GM21528 (cell line): ENCODE results near the gene LRIG1.

Experiments used
- ATAC-seq: cut with Tn5 transposase; IDR thresholded peaks from one replicate; pipeline ENCODE4 v1.9.1; 2021; ENCODE audit warnings: mild to moderate bottlenecking, moderate library complexity; ENCODE audit not compliant: unreplicated experiment, low FRiP score

Gene LRIG1

DNA sequence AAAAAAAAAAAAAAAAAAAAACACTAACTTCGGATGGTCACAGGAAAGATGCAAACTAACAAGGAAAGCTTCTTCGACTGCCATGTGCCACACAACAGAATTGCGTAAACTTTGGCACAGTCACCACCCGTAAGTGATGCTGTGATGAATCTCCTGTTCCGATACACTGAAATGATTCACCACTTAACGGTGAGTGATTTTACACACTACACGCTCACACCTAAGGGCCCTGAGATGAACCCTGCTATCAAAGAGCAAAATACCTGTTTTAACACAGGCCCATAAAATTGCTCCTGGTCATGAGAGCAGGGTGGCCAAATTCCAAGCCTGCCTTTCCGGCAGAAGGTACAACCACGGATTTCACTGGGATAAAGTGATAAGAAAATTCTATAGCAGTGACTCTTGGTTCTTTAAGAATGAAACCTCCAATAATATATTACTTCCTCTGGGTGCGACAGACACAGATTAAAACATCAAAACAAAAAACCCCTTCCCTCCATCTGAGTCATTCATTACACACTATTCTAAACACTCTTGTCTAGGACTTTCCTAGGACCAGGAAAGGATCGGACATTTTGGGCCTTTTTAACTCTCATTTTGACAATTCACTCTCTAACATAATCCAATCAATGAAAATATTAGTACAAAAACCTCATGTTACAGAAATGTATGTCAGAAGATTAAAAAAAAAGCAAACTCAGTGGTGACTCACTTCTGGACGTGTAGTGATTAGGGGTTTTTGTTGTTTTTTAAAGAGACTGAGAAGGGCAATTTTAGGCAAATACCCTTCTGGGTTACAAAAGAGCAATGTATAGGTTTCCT, 28.3 kb downstream of the LRIG1 start:
- ATAC-seq = peak; percentile 68

DNA sequence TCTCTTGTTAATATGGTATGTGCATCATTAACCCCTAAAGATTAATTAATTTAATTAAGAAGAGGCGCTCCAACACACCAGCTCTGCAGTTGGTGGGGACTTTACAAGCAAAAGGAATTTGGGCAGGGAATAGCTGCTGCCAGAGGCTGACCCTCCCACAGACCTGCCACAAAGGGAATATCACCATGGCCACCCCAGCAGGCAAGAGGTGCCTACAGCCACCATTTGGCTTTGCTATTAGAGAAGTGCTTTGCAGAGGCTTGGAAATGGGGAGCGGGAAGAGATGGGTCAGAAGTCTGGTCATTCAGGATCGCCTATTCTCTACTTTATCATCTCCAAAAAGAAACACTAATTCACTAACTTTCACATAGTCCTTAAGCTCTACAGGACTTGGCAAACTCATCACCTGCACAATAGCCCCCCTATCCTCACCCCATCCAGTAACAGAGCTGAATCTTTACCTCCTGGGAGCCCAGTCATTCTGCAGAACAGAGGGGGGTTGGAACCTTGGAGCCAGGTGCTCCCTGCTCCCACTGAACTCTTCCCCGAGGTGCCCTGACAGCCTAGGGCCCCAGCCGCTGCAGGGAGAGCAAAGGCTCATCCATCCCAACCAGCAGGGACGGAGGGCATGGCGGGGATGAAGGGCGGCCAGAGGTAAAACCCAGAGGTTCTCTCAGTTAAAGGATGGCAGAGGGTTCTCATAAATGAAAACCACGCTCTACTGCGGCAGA, 29.7 kb downstream of the LRIG1 start:
- ATAC-seq = no peak

DNA sequence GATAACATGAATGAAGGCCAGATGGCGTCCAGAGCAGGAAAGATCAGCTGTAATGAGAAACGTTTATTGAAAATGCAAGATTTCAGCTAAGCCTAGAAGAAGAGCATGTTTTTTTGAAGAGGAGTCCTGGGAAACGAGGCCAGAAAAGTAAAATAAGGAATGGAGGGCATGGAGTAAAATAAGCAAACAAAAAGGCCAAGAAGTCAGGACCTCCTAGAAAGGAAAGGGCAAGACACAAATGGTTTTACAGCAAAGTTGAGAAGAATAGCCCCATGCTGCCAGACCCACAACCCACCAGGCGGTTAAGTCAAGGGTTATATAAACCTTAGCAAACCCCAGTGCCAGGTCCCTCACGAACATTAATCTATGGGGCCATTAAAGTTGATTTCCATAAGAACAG, 30.5 kb downstream of the LRIG1 start:
- no peak for ATAC-seq

DNA sequence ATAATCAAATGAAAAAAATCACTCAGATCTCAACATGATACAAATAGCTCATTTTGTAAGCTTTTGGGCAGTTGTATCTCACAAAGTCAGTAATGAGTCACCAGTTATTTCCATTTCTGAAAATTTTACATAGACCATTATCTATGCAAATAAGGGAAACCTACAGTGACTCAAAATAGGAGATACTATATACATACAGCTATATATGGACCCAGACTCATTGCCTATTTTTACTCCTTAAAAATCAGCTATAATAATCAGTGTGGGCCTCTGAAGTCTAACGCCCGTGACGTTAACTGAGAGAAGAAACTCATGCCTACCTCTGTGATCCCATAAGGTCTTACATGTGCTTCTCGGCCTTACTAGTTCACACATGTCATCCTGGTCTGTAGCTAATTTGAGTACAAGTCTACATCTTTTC, 31.6 kb downstream of the LRIG1 start:
- ATAC-seq = peak; percentile 59

GRCh38 chr3:66467996-66468735, 32.7 kb downstream of the LRIG1 start:
- ATAC-seq = no peak

DNA sequence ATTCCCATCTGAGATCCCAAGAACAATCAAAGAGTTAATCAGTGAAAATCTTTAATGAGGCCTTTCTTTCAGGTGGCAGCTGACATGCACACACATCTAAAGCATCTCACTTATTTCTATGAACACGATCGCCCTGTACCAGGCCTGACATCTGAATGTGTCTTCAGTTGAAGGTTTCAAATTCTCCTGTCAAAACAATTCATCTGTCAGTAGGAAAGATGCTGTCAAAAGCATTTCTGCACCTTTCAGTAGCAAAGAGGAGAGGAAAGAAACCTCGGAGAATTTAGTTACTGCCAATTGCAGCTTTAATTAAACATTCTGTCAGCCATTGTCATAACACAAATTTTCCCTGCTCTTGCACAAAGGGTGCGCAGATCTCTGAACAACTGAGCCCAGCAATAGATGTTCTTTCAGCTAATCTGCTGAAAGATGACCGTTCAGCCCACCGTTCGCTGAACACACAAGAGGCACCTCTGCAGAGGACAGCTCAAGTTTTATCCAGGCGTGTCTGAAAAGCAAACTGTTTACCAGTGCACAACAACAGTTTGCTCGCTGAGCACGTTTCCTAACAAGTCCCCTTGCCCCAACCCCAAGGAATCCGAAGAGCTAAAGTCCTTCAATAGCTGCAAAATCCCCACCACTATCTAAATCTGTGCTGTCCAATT, 34.1 kb downstream of the LRIG1 start:
- no peak for ATAC-seq

- ATAC-seq = no peak
Observed at GRCh38 chr3:66465587-66465986, 35.2 kb downstream of the LRIG1 start.

GRCh38 chr3:66465034-66465433, 35.8 kb downstream of the LRIG1 start:
- ATAC-seq = no peak

- ATAC-seq = no peak
Observed at GRCh38 chr3:66464512-66464894, 36.3 kb downstream of the LRIG1 start.

DNA sequence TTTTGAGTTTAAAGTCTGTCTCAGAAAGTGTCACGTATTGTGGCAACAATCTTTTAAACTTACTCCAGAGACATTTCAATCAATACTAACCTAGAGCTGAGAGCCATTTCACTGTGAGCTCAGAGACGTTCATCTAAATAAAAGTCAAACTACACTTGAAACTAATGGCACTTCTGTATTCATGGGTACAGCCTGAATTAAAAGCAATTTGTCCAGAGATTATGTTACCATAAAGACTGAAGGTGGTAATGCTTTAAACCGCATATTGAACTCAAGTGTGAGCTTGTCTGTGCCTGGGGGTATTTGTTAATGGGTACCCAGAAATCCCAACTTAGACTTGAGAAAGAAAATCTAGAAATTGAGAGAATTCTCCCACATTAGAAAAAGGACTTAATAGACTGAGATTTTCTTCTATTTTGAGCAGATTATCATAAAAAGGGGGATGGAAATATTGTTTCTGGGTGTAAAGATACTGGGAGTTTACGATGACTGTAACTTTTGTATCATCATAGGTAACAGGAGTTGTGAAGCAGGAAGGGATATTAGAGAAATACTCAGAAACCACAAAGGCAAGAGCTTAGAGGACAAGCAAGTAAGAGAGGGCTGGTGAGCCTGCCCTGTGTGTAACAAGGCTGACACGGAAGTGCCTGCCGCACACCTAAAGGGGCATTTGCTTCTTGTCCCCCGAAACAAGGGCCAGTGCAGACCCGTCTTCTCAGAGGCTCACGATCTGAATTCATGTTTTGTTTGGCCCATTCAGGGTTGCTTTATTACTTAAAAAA, 36.9 kb downstream of the LRIG1 start:
- no peak for ATAC-seq

DNA sequence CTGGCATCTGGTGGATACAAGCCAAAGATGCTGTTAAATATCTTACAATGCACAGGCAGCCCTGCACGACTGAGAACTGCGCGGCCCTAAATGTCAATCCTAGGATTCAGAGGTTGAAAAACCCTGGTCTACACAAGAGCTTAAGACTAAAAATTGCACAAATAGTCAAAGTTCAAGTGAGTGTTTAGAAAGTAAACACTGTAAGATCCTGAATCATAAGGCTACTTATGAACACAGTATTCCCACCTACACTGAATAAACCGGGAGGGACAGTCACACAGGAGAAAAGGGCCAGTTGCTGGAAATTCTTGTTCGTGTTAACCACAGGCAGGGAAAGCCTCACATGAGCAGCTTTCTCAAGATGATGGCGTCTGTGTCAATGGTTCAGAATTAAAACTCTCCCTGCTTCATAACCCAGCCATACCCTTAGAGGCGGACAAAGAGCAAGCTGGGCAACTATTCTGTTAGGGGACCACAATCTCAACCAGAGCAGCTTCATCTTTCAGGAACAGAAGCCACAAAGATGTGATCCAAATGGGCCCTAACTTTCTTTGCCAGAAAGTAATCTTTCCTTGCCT, 37.7 kb downstream of the LRIG1 start:
- ATAC-seq = no peak

DNA sequence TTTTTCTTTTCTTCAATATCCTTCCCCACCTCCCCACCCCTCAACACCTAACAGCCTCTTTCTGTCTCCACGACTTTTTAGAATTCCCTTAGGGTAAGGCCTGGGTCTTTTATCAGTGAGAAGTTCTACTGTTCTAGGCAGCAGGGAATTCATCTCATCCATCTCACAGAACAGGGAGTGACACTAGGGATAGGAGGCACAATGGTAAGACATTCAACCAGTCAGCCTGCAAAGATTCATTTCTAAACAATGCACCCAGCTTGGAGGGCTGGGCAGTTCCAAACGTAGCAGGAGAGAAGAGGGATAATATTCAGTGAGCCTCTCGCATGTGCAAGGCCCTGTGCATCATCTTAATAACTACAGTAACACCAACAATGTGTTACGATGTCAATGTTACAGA, 43.6 kb downstream of the LRIG1 start:
- ATAC-seq = no peak

DNA sequence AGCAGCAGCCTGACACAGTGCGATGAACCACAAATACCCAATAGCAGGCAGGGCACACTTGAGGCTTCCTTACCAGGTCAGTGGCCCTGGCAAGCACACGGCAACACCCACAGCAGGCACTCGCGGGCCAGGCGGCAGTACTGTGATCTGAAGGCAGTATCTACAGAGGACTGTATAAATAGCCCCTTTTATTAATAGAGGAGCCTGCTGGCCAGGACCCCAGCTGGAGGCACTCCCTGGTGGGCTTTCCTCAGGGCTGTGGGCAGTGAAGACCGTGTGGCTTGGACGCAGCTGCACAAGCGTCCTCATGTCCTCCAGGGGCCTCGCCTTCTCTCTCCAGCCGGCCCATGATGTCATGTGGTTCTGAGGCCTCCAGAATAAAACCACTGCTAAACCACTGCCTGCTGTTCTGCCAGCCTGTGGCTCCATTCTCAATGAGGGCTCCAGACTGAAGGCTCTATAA, 44.1 kb downstream of the LRIG1 start:
- ATAC-seq = no peak

DNA sequence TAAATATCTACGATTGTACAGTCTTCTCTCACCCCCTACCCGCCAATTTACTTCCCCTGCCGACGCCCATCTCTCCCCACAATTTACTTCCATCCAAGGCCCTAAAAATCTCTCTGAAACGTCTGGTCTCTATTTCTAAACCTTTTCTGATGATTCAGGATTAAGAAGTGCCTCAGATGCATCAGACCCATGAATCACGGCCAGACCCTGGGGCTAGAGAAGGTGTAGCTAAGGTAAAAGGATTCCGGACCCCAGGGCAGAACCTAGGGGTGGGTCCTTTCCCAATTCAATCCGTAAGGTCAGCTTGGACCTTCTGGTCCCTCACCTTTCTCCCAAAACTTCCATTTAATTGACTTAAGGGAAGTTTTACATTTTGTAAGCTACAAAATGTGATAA, 46.4 kb downstream of the LRIG1 start:
- ATAC-seq = no peak

DNA sequence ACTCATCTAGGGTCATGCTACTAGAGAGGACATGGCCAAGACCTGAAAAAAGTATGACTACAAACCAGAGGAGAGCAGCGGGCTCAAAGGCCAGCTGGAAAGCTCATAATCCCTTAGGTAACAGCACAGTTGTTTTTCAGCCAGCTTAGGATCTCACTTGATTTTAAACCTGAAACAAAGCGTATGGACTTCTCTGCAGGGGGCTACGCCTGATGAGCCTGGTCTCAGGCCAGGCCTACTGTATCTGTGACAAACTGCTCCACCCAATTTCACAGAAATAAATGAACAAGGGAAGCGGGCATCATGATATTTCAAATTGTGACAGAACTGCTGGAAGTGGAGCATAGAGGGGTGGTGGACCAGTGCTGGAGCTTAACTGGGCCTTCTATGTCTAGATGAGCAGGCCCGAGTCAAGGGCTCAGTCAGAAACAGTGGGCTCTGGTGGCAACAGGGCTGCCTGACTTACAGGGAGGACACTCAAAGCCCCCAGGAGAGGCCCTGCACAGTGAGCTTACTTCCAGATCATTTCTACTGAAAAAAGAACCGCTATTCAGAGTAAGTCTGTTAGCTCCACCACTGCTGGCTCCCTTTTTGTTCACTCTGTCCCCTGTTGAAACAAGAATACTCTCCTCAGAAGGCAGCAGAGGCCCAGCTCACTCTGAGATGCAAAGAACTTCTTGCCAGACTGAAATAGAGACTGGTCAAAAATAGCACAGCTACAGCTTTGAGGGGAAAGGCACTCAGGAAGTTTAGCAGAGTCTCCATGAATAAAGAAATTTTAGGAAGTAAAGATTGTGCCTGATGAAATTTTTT, 47.0 kb downstream of the LRIG1 start:
- ATAC-seq = no peak

- ATAC-seq = no peak
Observed at GRCh38 chr3:66452303-66453011, 48.4 kb downstream of the LRIG1 start.

- no peak for ATAC-seq
Observed at GRCh38 chr3:66451766-66452165, 49.1 kb downstream of the LRIG1 start.

- ATAC-seq = no peak
Observed at GRCh38 chr3:66450390-66451022, 50.3 kb downstream of the LRIG1 start.
